HFF-Myc (cell line): ENCODE results near the gene HOXD3.

ENCODE experiments used
- DNase-seq: peaks from one replicate; pipeline ENCODE4 v3.0.0-alpha.2; 2011; ENCODE audit warnings: low read depth; ENCODE audit errors: extremely low read depth
- H3K4me3 ChIP-seq: replicated peaks from 2 replicates; pipeline ENCODE4 v1.5.1; 2011; ENCODE audit warnings: low read depth, mild to moderate bottlenecking, control low read depth, low read length
- CTCF ChIP-seq: IDR thresholded peaks from 2 replicates; pipeline ENCODE4 v1.5.1; 2012; ENCODE audit warnings: mild to moderate bottlenecking, low read depth, low read length, control low read depth; ENCODE audit errors: missing control alignments

Gene HOXD3

GRCh38 chr2:176172895-176173566 lies 15.9 kb downstream of the HOXD3 start:
- no peak for TF ChIP-seq CTCF
- no peak overlapping the region for H3K4me3 ChIP-seq
- no peak for DNase-seq

GRCh38 chr2:176173567-176174381 lies 16.7 kb downstream of the HOXD3 start:
- no peak for TF ChIP-seq CTCF
- DNase-seq: no peak
- no peak overlapping the region for H3K4me3 ChIP-seq

GRCh38 chr2:176174382-176174823 lies 17.3 kb downstream of the HOXD3 start:
- DNase-seq: no peak
- H3K4me3 ChIP-seq: no peak overlapping the region
- no peak for TF ChIP-seq CTCF

GRCh38 chr2:176174824-176175708 lies 18.0 kb downstream of the HOXD3 start:
- DNase-seq: no peak
- no peak overlapping the region for H3K4me3 ChIP-seq
- TF ChIP-seq CTCF: no peak

- no peak for DNase-seq
- H3K4me3 ChIP-seq: no peak overlapping the region
- no peak for TF ChIP-seq CTCF
These were observed 18.9 kb downstream of the HOXD3 start for GRCh38 chr2:176175709-176176607.
